ENCODE measurements around the gene SVEP1.

The SVEP1 gene

GRCh38 chr9:110355911-110356310 lies 223.6 kb downstream of the SVEP1 start:
- DNase-seq = no peak

GRCh38 chr9:110351009-110351467 lies 228.5 kb downstream of the SVEP1 start:
- DNase-seq = no peak

GRCh38 chr9:110346325-110346724 lies 233.2 kb downstream of the SVEP1 start:
- no peak for DNase-seq

- DNase-seq = no peak
Observed at GRCh38 chr9:110344821-110345220, 234.7 kb downstream of the SVEP1 start.

GRCh38 chr9:110343551-110343950 lies 236.0 kb downstream of the SVEP1 start:
- DNase-seq = no peak

GRCh38 chr9:110340306-110340705 lies 239.2 kb downstream of the SVEP1 start:
- DNase-seq = no peak

- no peak for DNase-seq
Observed at GRCh38 chr9:110338143-110338542, 241.4 kb downstream of the SVEP1 start.

- no peak for DNase-seq
Observed at GRCh38 chr9:110337727-110338126, 241.8 kb downstream of the SVEP1 start, which contains the start of gene TXNDC8. TSS of gene TXNDC8 (minus strand) at chr9:110337863.

GRCh38 chr9:110336363-110336762 lies 243.2 kb downstream of the SVEP1 start:
- no peak for DNase-seq

GRCh38 chr9:110334871-110335270 lies 244.7 kb downstream of the SVEP1 start:
- no peak for DNase-seq

GRCh38 chr9:110334183-110334582 lies 245.4 kb downstream of the SVEP1 start:
- DNase-seq = no peak

GRCh38 chr9:110332766-110333165 lies 246.8 kb downstream of the SVEP1 start:
- no peak for DNase-seq

GRCh38 chr9:110330484-110331105 lies 248.9 kb downstream of the SVEP1 start:
- no peak for DNase-seq

- DNase-seq = peak; percentile 23 to 33
Observed at GRCh38 chr9:110329639-110330230, 249.8 kb downstream of the SVEP1 start.

- no peak for DNase-seq
Observed at GRCh38 chr9:110328763-110329162, 250.8 kb downstream of the SVEP1 start.

- no peak for DNase-seq
Observed at GRCh38 chr9:110327716-110328115, 251.8 kb downstream of the SVEP1 start.

- no peak for DNase-seq
Observed at GRCh38 chr9:110323818-110324217, 255.7 kb downstream of the SVEP1 start.

- DNase-seq = no peak
Observed at GRCh38 chr9:110320651-110321445, 258.7 kb downstream of the SVEP1 start.

- DNase-seq = no peak
Observed at GRCh38 chr9:110319781-110320492, 259.6 kb downstream of the SVEP1 start.

GRCh38 chr9:110317911-110318310 lies 261.6 kb downstream of the SVEP1 start:
- DNase-seq = peak; percentile 42 to 49

- peak; percentile 45 to 48 for DNase-seq
Observed at GRCh38 chr9:110316261-110317075, 263.1 kb downstream of the SVEP1 start.
